Measurements from ENCODE around the gene OFD1.
A peak's percentile ranks its signal among the peaks of the same experiment; 100 is the strongest.

Gene OFD1

GRCh38 chrX:13734278-13735172, at the start of gene OFD1, which contains the start of gene TRAPPC2 (continued):
- TF ChIP-seq ZBTB11 (tag by site-specific recombination; conservative IDR thresholded peaks at IDR 0.05; ENCODE audit: low read depth) (peak; percentile 96), CTCF (tag by site-specific recombination; IDR thresholded peaks at IDR 0.05) (no peak; the same call in 1 of the 2 replicates), ZBTB49 (tag by site-specific recombination; IDR thresholded peaks at IDR 0.05; ENCODE audit: low read depth) (no peak), ZNF146 (tag by site-specific recombination; IDR thresholded peaks at IDR 0.05) (no peak), ZNF623 (tag by site-specific recombination; IDR thresholded peaks at IDR 0.05) (no peak; the same call in 1 of the 2 replicates), ZNF660 (tag by site-specific recombination; IDR thresholded peaks at IDR 0.05) (no peak), ZNF112 (tag by site-specific recombination; IDR thresholded peaks at IDR 0.05) (no peak), ZNF488 (tag by site-specific recombination; IDR thresholded peaks at IDR 0.05) (no peak), ZNF639 (tag by site-specific recombination; IDR thresholded peaks at IDR 0.05) (no peak; the same call in 1 of the 2 replicates), ZFP3 (tag by site-specific recombination; IDR thresholded peaks at IDR 0.05; ENCODE audit: low read depth) (no peak), MEIS1 (CRISPR knock-in tag; IDR thresholded peaks at IDR 0.05; ENCODE audit: borderline replicate concordance) (no peak), ZNF626 (tag by site-specific recombination; IDR thresholded peaks at IDR 0.05) (no peak), ZNF843 (tag by site-specific recombination; IDR thresholded peaks at IDR 0.05) (peak; percentile 47), ZNF280D (tag by site-specific recombination; IDR thresholded peaks at IDR 0.05) (no peak), SP7 (tag by site-specific recombination; IDR thresholded peaks at IDR 0.05) (peak; percentile 44), ZNF791 (tag by site-specific recombination; IDR thresholded peaks at IDR 0.05) (no peak), ZNF311 (tag by site-specific recombination; IDR thresholded peaks at IDR 0.05; ENCODE audit: borderline replicate concordance) (no peak), ZBTB1 (tag by site-specific recombination; IDR thresholded peaks at IDR 0.05) (no peak), KLF7 (tag by site-specific recombination; IDR thresholded peaks at IDR 0.05; ENCODE audit: borderline replicate concordance) (peak; percentile 45; the same call in 1 of the 2 replicates), ZNF624 (tag by site-specific recombination; IDR thresholded peaks at IDR 0.05) (no peak), SCRT2 (tag by site-specific recombination; IDR thresholded peaks at IDR 0.05) (peak; percentile 95), GFI1B (tag by site-specific recombination; IDR thresholded peaks at IDR 0.05) (no peak), ZNF704 (tag by site-specific recombination; IDR thresholded peaks at IDR 0.05) (no peak), ZNF354C (tag by site-specific recombination; IDR thresholded peaks at IDR 0.05; ENCODE audit: borderline replicate concordance, low read depth) (no peak)
